Activated CD4-positive, alpha-beta T cell treated with anti-CD3 and anti-CD28 coated beads, Interleukin-2, amount 10 ng/mL, durations not matched to agents 24 days and 14 days (primary cell): ENCODE results near the gene EIF2AK3. TPM values are rescaled to one million over a fixed set of nuclear protein-coding genes. Genes with fewer than 3 reads are reported as not detected.
A peak's percentile ranks its signal among the peaks of the same experiment; 100 is the strongest.

Source experiments
- DNase-seq: peaks from one replicate; pipeline ENCODE4 v3.0.0; 2022
- H3K27ac Mint-ChIP-seq: one replicate; pipeline ENCODE4 v1.8.0; 2022; ENCODE audit warnings: mild to moderate bottlenecking, mixed read lengths
- H3K27me3 Mint-ChIP-seq: one replicate; pipeline ENCODE4 v1.8.0; 2022; ENCODE audit warnings: mixed read lengths
- H3K36me3 Mint-ChIP-seq: one replicate; pipeline ENCODE4 v1.8.0; 2022; ENCODE audit warnings: low read depth, mild to moderate bottlenecking, mixed read lengths
- H3K4me1 Mint-ChIP-seq: one replicate; pipeline ENCODE4 v1.8.0; 2021; ENCODE audit warnings: mixed read lengths
- H3K4me3 Mint-ChIP-seq: one replicate; pipeline ENCODE4 v1.8.0; 2022; ENCODE audit warnings: mild to moderate bottlenecking, moderate library complexity, mixed read lengths
- H3K9me3 Mint-ChIP-seq: one replicate; pipeline ENCODE4 v1.8.0; 2021; ENCODE audit warnings: mixed read lengths
- intact Hi-C: fragments of 100-400 bp; cut with micrococcal nuclease; formaldehyde crosslinking; loops from one replicate; pipeline ENCODE4 v1.15.1; 2023
- total RNA-seq: library from RNA; stranded (reverse); gene quantifications from 2 replicates; pipeline ENCODE4 v1.2.3, GENCODE V29; 2022

The EIF2AK3 gene
- total RNA-seq, 1 donor from 2014 or later: 22.8 TPM

GRCh38 chr2:88602022-88602421 lies 25.2 kb downstream of the EIF2AK3 start:
- Mint-ChIP-seq H3K4me3 (no peak overlapping the region), H3K36me3 (peaks cover 7% of the 10 kb centered on the region), H3K27ac (no peak overlapping the region), H3K9me3 (no peaks in the 10 kb centered on the region), H3K27me3 (no peaks in the 10 kb centered on the region), H3K4me1 (peaks cover 22% of the 10 kb centered on the region)
- no peak for DNase-seq
- intact Hi-C loops: no loop called here

- peaks cover 7% of the 10 kb centered on the region for H3K36me3 Mint-ChIP-seq
- H3K27ac Mint-ChIP-seq: no peak overlapping the region
- H3K27me3 Mint-ChIP-seq: no peaks in the 10 kb centered on the region
- no peak overlapping the region for H3K4me3 Mint-ChIP-seq
- H3K4me1 Mint-ChIP-seq: peaks cover 24% of the 10 kb centered on the region
- intact Hi-C loops: loop anchor here (2.0 kb wide), 2 partner anchors 14 to 38 kb away; no protein-coding TSS in a partner anchor
- no peaks in the 10 kb centered on the region for H3K9me3 Mint-ChIP-seq
- no peak for DNase-seq
Measured at GRCh38 chr2:88601286-88601685, 26.0 kb downstream of the EIF2AK3 start.

- Mint-ChIP-seq H3K4me1 (peaks cover 24% of the 10 kb centered on the region), H3K4me3 (no peak overlapping the region), H3K27me3 (no peaks in the 10 kb centered on the region), H3K9me3 (no peaks in the 10 kb centered on the region), H3K36me3 (peaks cover 7% of the 10 kb centered on the region), H3K27ac (peak overlapping the region; percentile 64)
- peak; percentile 86 for DNase-seq
- intact Hi-C loops: loop anchor here (1.0 to 2.0 kb wide), 4 partner anchors 15 to 91 kb away; partner anchors contain the start of genes EIF2AK3 and RPIA
Measured at GRCh38 chr2:88600038-88600465, 27.2 kb downstream of the EIF2AK3 start.

GRCh38 chr2:88599527-88599926 lies 27.7 kb downstream of the EIF2AK3 start:
- DNase-seq: no peak
- H3K36me3 Mint-ChIP-seq: peaks cover 7% of the 10 kb centered on the region
- no peaks in the 10 kb centered on the region for H3K27me3 Mint-ChIP-seq
- H3K9me3 Mint-ChIP-seq: no peaks in the 10 kb centered on the region
- intact Hi-C loops: no loop called here
- peak overlapping the region; percentile 64 for H3K27ac Mint-ChIP-seq
- peaks cover 24% of the 10 kb centered on the region for H3K4me1 Mint-ChIP-seq
- H3K4me3 Mint-ChIP-seq: no peak overlapping the region

- H3K4me1 Mint-ChIP-seq: peaks cover 15% of the 10 kb centered on the region
- no peaks in the 10 kb centered on the region for H3K27me3 Mint-ChIP-seq
- intact Hi-C loops: no loop called here
- no peaks in the 10 kb centered on the region for H3K9me3 Mint-ChIP-seq
- no peak for DNase-seq
- H3K27ac Mint-ChIP-seq: no peak overlapping the region
- no peak overlapping the region for H3K4me3 Mint-ChIP-seq
- peaks cover 12% of the 10 kb centered on the region for H3K36me3 Mint-ChIP-seq
Measured at GRCh38 chr2:88597168-88597567, 30.1 kb downstream of the EIF2AK3 start.

GRCh38 chr2:88596141-88596830 lies 31.0 kb downstream of the EIF2AK3 start:
- H3K27ac Mint-ChIP-seq: no peak overlapping the region
- H3K36me3 Mint-ChIP-seq: peaks cover 13% of the 10 kb centered on the region
- intact Hi-C loops: no loop called here
- H3K4me3 Mint-ChIP-seq: no peak overlapping the region
- peaks cover 15% of the 10 kb centered on the region for H3K4me1 Mint-ChIP-seq
- H3K9me3 Mint-ChIP-seq: no peaks in the 10 kb centered on the region
- no peak for DNase-seq
- no peaks in the 10 kb centered on the region for H3K27me3 Mint-ChIP-seq

GRCh38 chr2:88591698-88592097 lies 35.6 kb downstream of the EIF2AK3 start:
- peaks cover 33% of the 10 kb centered on the region for H3K36me3 Mint-ChIP-seq

GRCh38 chr2:88590998-88591613 lies 36.2 kb downstream of the EIF2AK3 start:
- Mint-ChIP-seq H3K27ac (peak overlapping the region; percentile 25), H3K4me1 (peaks cover 3% of the 10 kb centered on the region), H3K4me3 (no peak overlapping the region), H3K27me3 (no peaks in the 10 kb centered on the region), H3K9me3 (no peaks in the 10 kb centered on the region), H3K36me3 (peaks cover 33% of the 10 kb centered on the region)
- DNase-seq: peak; percentile 87
- intact Hi-C loops: loop anchor here (1.0 to 5.0 kb wide), 2 partner anchors 36 to 80 kb away; partner anchors contain the start of gene EIF2AK3

More at GRCh38 chr2:88591698-88592097, 35.6 kb downstream of the EIF2AK3 start:
- no peaks in the 10 kb centered on the region for H3K9me3 Mint-ChIP-seq
- no peak overlapping the region for H3K27ac Mint-ChIP-seq
- peaks cover 5% of the 10 kb centered on the region for H3K4me1 Mint-ChIP-seq
- H3K27me3 Mint-ChIP-seq: no peaks in the 10 kb centered on the region
- DNase-seq: no peak
- no peak overlapping the region for H3K4me3 Mint-ChIP-seq
- intact Hi-C loops: loop anchor here (1.0 to 5.0 kb wide), 2 partner anchors 36 to 80 kb away; partner anchors contain the start of gene EIF2AK3

- intact Hi-C loops: no loop called here
- Mint-ChIP-seq H3K9me3 (no peaks in the 10 kb centered on the region), H3K27ac (no peak overlapping the region), H3K36me3 (peaks cover 49% of the 10 kb centered on the region), H3K4me3 (no peak overlapping the region), H3K4me1 (peaks cover 2% of the 10 kb centered on the region), H3K27me3 (no peaks in the 10 kb centered on the region)
- no peak for DNase-seq
Measured at GRCh38 chr2:88585969-88586368, 41.3 kb downstream of the EIF2AK3 start.

GRCh38 chr2:88582030-88582429 lies 45.2 kb downstream of the EIF2AK3 start:
- Mint-ChIP-seq H3K4me1 (peaks cover 2% of the 10 kb centered on the region), H3K36me3 (peaks cover 40% of the 10 kb centered on the region), H3K27ac (no peak overlapping the region), H3K4me3 (no peak overlapping the region), H3K27me3 (no peaks in the 10 kb centered on the region), H3K9me3 (no peaks in the 10 kb centered on the region)
- intact Hi-C loops: no loop called here
- no peak for DNase-seq

- peaks cover 46% of the 10 kb centered on the region for H3K36me3 Mint-ChIP-seq
- peaks cover 2% of the 10 kb centered on the region for H3K4me1 Mint-ChIP-seq
- no peaks in the 10 kb centered on the region for H3K9me3 Mint-ChIP-seq
- DNase-seq: no peak
- H3K27me3 Mint-ChIP-seq: no peaks in the 10 kb centered on the region
- H3K27ac Mint-ChIP-seq: no peak overlapping the region
- intact Hi-C loops: no loop called here
- H3K4me3 Mint-ChIP-seq: no peak overlapping the region
Measured at GRCh38 chr2:88580088-88580487, 47.2 kb downstream of the EIF2AK3 start.

GRCh38 chr2:88575630-88576029 lies 51.6 kb downstream of the EIF2AK3 start:
- Mint-ChIP-seq H3K27ac (no peak overlapping the region), H3K4me3 (no peak overlapping the region), H3K36me3 (peaks cover 39% of the 10 kb centered on the region), H3K27me3 (no peaks in the 10 kb centered on the region), H3K4me1 (peaks cover 7% of the 10 kb centered on the region), H3K9me3 (no peaks in the 10 kb centered on the region)
- intact Hi-C loops: no loop called here
- no peak for DNase-seq

GRCh38 chr2:88575051-88575450 lies 52.2 kb downstream of the EIF2AK3 start:
- Mint-ChIP-seq H3K27me3 (no peaks in the 10 kb centered on the region), H3K9me3 (no peaks in the 10 kb centered on the region), H3K27ac (no peak overlapping the region), H3K4me3 (no peak overlapping the region), H3K36me3 (peaks cover 44% of the 10 kb centered on the region), H3K4me1 (peaks cover 8% of the 10 kb centered on the region)
- intact Hi-C loops: no loop called here
- DNase-seq: no peak

GRCh38 chr2:88574445-88574844 lies 52.8 kb downstream of the EIF2AK3 start:
- Mint-ChIP-seq H3K9me3 (no peaks in the 10 kb centered on the region), H3K4me1 (peaks cover 8% of the 10 kb centered on the region), H3K36me3 (peaks cover 48% of the 10 kb centered on the region), H3K4me3 (no peak overlapping the region), H3K27me3 (no peaks in the 10 kb centered on the region), H3K27ac (no peak overlapping the region)
- DNase-seq: no peak
- intact Hi-C loops: no loop called here
